ENCODE results near the gene ZNF407.

The ZNF407 gene

DNA sequence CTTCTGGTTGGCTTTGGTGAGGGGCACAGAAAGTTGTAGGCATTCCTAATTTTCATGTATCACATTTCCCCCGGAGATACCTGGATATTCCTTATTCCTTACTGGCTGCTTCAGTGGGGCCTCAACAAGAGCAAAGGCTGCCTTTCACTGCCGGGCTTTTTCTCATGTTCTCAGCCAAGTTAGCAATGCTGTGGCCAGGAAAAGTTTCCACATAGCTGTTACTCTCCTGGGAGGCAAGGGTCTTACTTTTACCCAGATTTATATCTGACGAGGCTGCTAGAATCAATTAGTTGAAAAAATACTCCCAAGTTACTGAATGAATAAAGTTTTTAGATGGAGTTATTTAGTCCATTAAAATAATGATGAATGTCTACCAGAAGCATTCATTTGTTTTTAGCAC, 230.5 kb downstream of the ZNF407 start:
- no peak for DNase-seq (ENCODE audit: low read depth in 1 of 2, low spot score in 1 of 2)
- no peak overlapping the region for H3K27ac ChIP-seq (replicated peaks)
- TF ChIP-seq POLR2AphosphoS5 (IDR thresholded peaks at IDR 0.05; ENCODE audit: low read depth) (no peak), GABPA (IDR thresholded peaks at IDR 0.05; ENCODE audit: low read depth) (no peak), SPI1 (IDR thresholded peaks at IDR 0.05; ENCODE audit: borderline replicate concordance, low read depth) (no peak)
- TF ChIP-seq, protein P1, sequence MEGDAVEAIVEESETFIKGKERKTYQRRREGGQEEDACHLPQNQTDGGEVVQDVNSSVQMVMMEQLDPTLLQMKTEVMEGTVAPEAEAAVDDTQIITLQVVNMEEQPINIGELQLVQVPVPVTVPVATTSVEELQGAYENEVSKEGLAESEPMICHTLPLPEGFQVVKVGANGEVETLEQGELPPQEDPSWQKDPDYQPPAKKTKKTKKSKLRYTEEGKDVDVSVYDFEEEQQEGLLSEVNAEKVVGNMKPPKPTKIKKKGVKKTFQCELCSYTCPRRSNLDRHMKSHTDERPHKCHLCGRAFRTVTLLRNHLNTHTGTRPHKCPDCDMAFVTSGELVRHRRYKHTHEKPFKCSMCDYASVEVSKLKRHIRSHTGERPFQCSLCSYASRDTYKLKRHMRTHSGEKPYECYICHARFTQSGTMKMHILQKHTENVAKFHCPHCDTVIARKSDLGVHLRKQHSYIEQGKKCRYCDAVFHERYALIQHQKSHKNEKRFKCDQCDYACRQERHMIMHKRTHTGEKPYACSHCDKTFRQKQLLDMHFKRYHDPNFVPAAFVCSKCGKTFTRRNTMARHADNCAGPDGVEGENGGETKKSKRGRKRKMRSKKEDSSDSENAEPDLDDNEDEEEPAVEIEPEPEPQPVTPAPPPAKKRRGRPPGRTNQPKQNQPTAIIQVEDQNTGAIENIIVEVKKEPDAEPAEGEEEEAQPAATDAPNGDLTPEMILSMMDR (IDR thresholded peaks at IDR 0.05; ENCODE audit: insufficient read depth, low read length), result no peak
- TF ChIP-seq, protein P2, sequence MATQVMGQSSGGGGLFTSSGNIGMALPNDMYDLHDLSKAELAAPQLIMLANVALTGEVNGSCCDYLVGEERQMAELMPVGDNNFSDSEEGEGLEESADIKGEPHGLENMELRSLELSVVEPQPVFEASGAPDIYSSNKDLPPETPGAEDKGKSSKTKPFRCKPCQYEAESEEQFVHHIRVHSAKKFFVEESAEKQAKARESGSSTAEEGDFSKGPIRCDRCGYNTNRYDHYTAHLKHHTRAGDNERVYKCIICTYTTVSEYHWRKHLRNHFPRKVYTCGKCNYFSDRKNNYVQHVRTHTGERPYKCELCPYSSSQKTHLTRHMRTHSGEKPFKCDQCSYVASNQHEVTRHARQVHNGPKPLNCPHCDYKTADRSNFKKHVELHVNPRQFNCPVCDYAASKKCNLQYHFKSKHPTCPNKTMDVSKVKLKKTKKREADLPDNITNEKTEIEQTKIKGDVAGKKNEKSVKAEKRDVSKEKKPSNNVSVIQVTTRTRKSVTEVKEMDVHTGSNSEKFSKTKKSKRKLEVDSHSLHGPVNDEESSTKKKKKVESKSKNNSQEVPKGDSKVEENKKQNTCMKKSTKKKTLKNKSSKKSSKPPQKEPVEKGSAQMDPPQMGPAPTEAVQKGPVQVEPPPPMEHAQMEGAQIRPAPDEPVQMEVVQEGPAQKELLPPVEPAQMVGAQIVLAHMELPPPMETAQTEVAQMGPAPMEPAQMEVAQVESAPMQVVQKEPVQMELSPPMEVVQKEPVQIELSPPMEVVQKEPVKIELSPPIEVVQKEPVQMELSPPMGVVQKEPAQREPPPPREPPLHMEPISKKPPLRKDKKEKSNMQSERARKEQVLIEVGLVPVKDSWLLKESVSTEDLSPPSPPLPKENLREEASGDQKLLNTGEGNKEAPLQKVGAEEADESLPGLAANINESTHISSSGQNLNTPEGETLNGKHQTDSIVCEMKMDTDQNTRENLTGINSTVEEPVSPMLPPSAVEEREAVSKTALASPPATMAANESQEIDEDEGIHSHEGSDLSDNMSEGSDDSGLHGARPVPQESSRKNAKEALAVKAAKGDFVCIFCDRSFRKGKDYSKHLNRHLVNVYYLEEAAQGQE (IDR thresholded peaks at IDR 0.05; ENCODE audit: insufficient replicate concordance, low read depth), result no peak
- H3K27me3 ChIP-seq (ENCODE audit: insufficient read depth, poor library complexity, severe bottlenecking), result no peaks in the 10 kb centered on the region
- H3K4me3 ChIP-seq (replicated peaks; ENCODE audit: insufficient read depth, low read length), result no peak overlapping the region

DNA sequence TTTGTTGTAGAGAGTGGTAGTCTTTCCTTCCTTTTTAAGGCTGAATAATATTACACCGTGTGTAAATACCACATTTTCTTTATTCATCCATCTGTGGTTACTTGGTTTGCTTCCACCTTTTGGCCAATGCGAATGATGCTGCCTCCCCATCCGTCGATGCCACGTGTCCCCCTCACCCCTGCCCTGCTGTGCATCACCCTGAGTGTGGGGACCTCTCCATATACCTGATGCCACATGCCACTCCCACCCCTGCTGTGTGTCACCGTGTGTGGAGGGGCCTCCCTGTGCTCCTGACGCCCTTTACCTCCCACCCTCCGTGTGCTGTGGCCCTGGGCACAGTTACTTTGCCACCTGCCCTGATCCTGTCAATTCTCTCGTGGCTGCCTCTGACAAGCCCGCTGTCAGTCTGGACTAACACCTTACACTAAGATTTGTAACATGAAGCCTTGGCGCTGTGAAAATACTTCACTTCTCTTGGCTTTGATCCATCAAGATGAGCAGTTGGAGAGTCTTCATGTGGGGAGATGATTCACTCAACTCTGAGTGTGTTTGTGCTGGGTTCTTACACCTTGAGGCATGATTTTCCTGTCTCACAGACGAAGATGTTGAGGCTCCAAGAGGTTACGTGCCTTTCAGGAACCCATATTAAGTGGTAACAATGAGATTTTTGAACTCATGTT, 234.0 kb downstream of the ZNF407 start:
- Histone ChIP-seq H3K27me3 (ENCODE audit: insufficient read depth, poor library complexity, severe bottlenecking) (no peaks in the 10 kb centered on the region), H3K4me3 (replicated peaks; ENCODE audit: insufficient read depth, low read length) (no peak overlapping the region), H3K27ac (replicated peaks) (no peak overlapping the region)
- DNase-seq (ENCODE audit: low read depth in 1 of 2, low spot score in 1 of 2), result no peak
- TF ChIP-seq SPI1 (IDR thresholded peaks at IDR 0.05; ENCODE audit: borderline replicate concordance, low read depth), result no peak
- no peak for TF ChIP-seq POLR2AphosphoS5 (IDR thresholded peaks at IDR 0.05; ENCODE audit: low read depth)
- TF ChIP-seq GABPA (IDR thresholded peaks at IDR 0.05; ENCODE audit: low read depth), result no peak
- TF ChIP-seq, protein P2 (IDR thresholded peaks at IDR 0.05; ENCODE audit: insufficient replicate concordance, low read depth), result no peak
- TF ChIP-seq, protein P1 (IDR thresholded peaks at IDR 0.05; ENCODE audit: insufficient read depth, low read length), result no peak

DNA sequence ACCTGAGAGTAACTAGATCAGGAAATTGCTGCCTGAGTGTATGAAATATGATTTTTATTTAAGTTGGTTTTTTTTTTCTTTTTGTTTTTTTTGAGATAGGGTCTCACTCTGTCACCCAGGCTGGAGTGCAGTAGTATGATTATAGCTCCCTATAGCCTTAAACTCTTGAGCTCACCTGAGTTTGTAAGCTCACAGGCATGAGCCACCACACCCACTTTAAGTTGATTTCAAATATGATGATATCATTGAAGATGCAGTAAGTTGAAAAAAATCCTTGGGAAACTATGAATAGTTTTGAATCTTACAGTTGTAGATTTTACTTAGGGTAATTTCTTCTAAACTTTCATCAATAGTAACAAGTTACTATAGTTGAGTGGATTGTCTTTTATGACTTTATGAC, 234.7 kb downstream of the ZNF407 start:
- Histone ChIP-seq H3K27me3 (ENCODE audit: insufficient read depth, poor library complexity, severe bottlenecking) (no peaks in the 10 kb centered on the region), H3K27ac (replicated peaks) (no peak overlapping the region), H3K4me3 (replicated peaks; ENCODE audit: insufficient read depth, low read length) (no peak overlapping the region)
- no peak for DNase-seq (ENCODE audit: low read depth in 1 of 2, low spot score in 1 of 2)
- TF ChIP-seq GABPA (IDR thresholded peaks at IDR 0.05; ENCODE audit: low read depth), result no peak
- TF ChIP-seq SPI1 (IDR thresholded peaks at IDR 0.05; ENCODE audit: borderline replicate concordance, low read depth), result no peak
- TF ChIP-seq, protein P1 (IDR thresholded peaks at IDR 0.05; ENCODE audit: insufficient read depth, low read length), result no peak
- TF ChIP-seq, protein P2 (IDR thresholded peaks at IDR 0.05; ENCODE audit: insufficient replicate concordance, low read depth), result no peak
- TF ChIP-seq POLR2AphosphoS5 (IDR thresholded peaks at IDR 0.05; ENCODE audit: low read depth), result no peak
